Retinal pigment epithelial cell (primary cell): ENCODE results near the gene COL6A1.

ENCODE experiments used
- DNase-seq: peaks from one replicate; pipeline ENCODE4 v3.0.0-alpha.2; 2010; ENCODE audit warnings: low read depth
- H3K4me3 ChIP-seq: 2 replicates; pipeline ENCODE4 v1.5.1; 2011; ENCODE audit warnings: mild to moderate bottlenecking, low read length, control low read depth, moderate library complexity
- TF ChIP-seq, protein P1 (sequence below): conservative IDR thresholded peaks from 2 replicates; pipeline ENCODE4 v1.5.1; 2011; ENCODE audit warnings: low read depth, low read length, control low read depth, inconsistent platforms

COL6A1 gene

DNA sequence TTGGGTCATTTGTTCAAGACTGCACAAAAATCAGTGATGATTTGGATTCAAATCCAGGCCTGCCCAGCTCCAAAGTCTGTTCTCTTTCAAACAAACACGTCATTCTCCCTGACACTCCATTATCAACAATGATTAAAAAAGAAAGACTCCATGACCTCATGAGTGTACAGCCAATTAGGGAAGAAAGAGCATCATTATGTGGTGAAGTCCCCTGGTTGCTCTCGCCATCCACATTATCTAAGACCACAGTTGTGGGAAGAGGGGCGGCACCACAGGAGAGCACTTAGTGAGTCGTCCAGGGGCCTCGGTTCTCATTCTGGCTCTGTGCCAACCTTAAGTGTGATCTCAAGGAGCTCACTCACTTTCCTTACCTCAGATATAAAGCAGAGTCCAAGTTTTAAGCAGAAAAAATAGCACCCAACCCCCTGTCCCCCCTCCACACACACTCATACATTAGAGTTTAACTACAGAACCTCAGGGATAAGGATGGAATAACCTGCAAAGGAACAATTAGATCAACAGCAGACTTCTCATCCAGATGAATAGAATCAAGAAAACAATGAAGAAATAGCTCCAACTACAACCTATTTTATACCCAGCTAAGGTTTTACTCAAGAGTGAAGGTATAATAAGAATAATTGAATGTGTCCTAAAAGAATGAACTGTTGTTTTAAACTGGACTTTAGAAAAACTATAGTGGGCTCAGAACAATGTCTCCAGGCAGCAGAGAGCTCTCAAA is 47.8 kb downstream of the COL6A1 start:
- no peak overlapping the region for H3K4me3 ChIP-seq
- no peak for DNase-seq
- TF ChIP-seq, protein P1, sequence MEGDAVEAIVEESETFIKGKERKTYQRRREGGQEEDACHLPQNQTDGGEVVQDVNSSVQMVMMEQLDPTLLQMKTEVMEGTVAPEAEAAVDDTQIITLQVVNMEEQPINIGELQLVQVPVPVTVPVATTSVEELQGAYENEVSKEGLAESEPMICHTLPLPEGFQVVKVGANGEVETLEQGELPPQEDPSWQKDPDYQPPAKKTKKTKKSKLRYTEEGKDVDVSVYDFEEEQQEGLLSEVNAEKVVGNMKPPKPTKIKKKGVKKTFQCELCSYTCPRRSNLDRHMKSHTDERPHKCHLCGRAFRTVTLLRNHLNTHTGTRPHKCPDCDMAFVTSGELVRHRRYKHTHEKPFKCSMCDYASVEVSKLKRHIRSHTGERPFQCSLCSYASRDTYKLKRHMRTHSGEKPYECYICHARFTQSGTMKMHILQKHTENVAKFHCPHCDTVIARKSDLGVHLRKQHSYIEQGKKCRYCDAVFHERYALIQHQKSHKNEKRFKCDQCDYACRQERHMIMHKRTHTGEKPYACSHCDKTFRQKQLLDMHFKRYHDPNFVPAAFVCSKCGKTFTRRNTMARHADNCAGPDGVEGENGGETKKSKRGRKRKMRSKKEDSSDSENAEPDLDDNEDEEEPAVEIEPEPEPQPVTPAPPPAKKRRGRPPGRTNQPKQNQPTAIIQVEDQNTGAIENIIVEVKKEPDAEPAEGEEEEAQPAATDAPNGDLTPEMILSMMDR = no peak

DNA sequence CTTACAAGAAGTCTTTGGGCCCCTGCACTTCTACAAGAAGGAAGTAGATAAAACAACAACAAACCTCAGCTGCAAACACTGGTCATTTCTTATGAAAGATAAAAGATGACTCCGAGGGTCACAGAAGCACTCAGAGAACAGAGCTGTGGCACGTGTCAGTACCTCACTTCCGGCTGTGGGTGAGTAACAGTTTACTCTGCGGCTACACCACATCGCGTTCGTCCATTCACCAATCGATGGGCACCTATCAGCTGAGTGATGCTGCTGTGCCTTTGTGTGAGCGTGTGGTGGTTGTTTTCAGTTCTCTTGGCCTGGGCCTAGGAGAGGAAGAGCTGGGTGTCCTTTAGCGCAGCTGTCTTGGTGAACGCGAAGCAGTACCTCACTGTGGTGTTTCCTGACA is 49.9 kb downstream of the COL6A1 start:
- no peak for DNase-seq
- no peak overlapping the region for H3K4me3 ChIP-seq
- TF ChIP-seq, protein P1 = no peak

DNA sequence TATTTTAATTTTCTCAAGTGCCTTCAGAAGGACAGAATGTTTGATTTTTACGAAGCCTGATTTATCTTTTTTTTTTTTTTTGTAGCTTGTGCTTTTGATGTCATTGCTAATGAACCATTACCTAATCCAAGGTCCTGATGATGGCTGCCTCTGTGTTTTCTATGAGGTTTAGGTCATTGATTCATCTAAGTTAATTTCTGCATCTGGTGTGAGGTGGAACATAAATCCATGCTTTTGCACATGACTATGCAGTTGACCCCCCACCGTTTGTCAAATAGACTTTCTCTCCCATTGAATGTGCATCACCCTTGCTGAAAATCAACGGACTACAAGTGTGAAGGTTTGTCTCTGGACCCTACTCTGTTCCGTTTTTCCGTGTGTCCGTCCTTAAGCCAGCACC is 50.5 kb downstream of the COL6A1 start:
- TF ChIP-seq, protein P1 = no peak
- DNase-seq = no peak

DNA sequence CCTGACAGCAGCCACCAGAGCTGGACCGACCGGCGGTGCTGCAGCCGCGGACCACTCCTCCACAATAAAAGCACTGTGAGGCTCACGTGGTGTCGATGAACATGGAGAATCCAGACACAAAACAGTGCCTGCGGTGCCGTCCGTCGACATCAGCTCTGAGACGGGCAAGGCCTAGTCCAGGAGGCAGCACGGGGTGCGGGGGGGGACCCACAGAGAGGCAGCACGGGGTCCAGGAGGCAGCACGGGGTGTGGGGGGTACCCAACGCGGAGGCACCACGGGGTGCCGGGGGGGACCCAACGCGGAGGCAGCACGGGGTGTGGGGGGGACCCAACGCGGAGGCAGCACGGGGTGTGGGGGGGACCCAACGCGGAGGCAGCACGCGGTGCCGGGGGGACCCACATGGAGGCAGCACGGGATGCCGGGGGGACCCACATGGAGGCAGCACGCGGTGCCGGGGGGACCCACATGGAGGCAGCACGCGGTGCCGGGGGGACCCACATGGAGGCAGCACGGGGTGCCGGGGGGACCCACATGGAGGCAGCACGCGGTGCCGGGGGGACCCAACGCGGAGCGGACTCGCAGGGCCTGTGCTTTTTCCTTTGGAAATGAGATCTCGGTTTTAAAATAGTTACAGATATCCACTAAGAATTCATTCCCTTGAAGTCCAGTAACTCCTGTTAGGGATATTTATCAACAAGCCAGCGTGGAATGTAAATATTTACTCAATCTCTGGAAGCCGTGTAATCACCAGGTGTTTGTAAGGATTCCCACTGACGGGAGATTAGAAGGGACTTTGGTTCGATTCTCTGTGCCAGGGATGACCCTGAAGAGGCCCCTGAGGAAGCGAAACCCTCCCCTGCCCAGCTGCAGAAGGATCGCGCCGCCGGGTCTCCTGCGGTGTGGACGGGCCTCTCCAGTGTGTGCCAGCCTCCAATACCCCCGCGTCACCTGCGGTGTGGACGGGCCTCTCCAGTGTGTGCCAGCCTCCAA is 52.1 kb downstream of the COL6A1 start:
- H3K4me3 ChIP-seq = no peak overlapping the region
- TF ChIP-seq, protein P1 = no peak
- DNase-seq = no peak

More for the DNA sequence above, 50.5 kb downstream of the COL6A1 start:
- H3K4me3 ChIP-seq = no peak overlapping the region

DNA sequence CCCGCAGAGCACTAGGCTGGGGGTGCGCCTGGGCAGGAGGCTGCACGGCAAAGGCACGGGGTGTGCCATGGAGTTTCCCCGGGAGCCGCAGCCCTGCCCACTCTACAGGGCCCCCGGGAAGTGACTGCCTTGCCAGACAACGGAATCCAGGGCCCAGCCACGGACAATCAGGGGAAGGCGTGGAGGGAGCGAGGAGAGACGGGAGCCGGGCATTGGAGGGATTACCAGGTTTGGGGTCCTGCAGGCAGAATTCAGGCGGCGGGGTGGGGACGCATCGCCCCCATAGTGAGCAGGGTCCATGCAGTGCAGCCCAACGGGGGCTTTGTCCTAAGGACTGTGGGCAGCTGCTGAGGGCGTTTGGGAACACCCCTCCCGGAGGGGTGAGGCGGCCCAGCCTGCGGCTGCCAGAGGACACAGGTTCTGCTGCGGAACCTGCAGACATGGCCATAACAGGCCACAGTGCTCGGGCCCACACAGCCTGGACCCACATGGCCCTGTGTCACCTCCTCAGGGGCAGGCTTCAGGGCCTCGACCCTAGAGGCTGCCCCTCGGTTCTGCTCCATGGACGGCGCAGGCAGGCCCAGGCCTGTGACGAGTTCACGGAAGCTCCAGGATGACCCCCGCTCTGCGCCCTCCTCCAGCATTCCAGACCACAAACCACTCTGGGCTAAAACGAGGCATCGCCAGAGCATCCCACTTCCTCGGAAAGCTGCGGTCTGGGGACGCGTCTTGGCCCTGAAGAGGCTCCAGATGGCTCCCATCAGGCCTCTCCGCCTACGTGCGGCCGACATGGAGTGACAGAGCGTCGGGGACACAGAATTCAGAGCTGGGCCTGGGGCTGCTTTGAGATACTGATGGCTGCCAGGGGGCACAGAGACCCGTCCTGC is 54.5 kb downstream of the COL6A1 start:
- TF ChIP-seq, protein P1 = no peak
- H3K4me3 ChIP-seq = no peak overlapping the region
- DNase-seq = no peak

DNA sequence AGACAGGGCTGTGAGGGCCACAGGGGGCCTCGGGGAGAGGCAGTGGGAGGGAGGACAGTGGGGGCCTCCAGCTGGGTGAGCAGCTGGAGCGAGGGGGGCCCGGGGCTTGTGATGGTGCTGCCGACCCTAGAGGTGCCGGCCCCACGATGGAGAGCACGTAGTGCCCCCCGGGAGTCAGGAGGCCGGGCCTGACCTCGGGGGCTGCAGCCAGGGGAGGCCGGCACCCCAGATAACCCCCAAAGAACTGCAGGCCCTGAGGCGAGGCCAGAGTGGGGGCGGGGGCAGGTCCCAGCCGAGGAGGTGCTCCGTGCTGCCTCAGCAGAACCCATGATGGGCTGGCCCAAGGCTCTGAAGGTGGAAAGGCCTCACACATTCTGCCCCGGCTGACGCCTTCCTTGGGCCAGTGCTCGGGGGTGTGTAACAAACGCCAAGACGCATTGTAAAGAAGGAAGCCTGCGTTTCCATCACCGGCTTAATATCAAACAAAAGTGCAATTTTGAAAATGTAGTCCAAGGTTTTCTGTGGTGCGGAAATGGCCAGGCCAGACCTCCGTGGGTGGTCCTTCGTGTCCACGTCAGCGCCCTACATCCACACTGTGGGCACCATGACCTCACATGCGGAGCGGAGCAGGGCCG is 55.2 kb downstream of the COL6A1 start:
- TF ChIP-seq, protein P1 = no peak

More for the DNA sequence above, 55.2 kb downstream of the COL6A1 start:
- no peak for DNase-seq
- H3K4me3 ChIP-seq = no peak overlapping the region
